ENCODE data around the gene TMPRSS7.

GRCh38 chr3:112043621-112044201 lies 9.2 kb downstream of the TMPRSS7 start:
- no peak for TF ChIP-seq REST (IDR thresholded peaks at IDR 0.05; ENCODE audit: low read depth, low read length)
- peak; percentile 96 for TF ChIP-seq CTCF (IDR thresholded peaks at IDR 0.05)
- no peak for TF ChIP-seq POLR2AphosphoS5 (IDR thresholded peaks at IDR 0.05; ENCODE audit: low read depth, low read length)
- TF ChIP-seq MXI1 (IDR thresholded peaks at IDR 0.05; ENCODE audit: low read depth, low read length): no peak
- TF ChIP-seq USF2 (IDR thresholded peaks at IDR 0.05; ENCODE audit: borderline replicate concordance, low read depth, low read length): no peak
- TF ChIP-seq SMC3 (IDR thresholded peaks at IDR 0.05; ENCODE audit: low read depth, low read length): peak; percentile 76
- peak; percentile 34; the same call in 1 of the 2 replicates for TF ChIP-seq TAF1 (IDR thresholded peaks at IDR 0.05; ENCODE audit: borderline replicate concordance, low read depth, low read length)
- peak; percentile 89 for TF ChIP-seq RAD21 (IDR thresholded peaks at IDR 0.05; ENCODE audit: low read length)
- TF ChIP-seq NFIC (IDR thresholded peaks at IDR 0.05; ENCODE audit: borderline replicate concordance): no peak
- TF ChIP-seq YY1 (IDR thresholded peaks at IDR 0.05; ENCODE audit: low read depth): peak; percentile 75; the same call in 1 of the 2 replicates
- TF ChIP-seq NRF1 (IDR thresholded peaks at IDR 0.05; ENCODE audit: low read depth, low read length): no peak
- TF ChIP-seq FOXM1 (IDR thresholded peaks at IDR 0.05; ENCODE audit: low read depth): no peak

All from SK-N-SH (cell line).